Panc1 (cell line): Measurements from ENCODE around the gene RAPGEF1. TPM values are rescaled to one million over a fixed set of nuclear protein-coding genes. Genes with fewer than 3 reads are reported as not detected.

Source experiments
- ATAC-seq: fragments of 200-7000 bp; cut with Tn5 transposase; 2 replicates; pipeline ENCODE4 v1.9.1; 2020; ENCODE audit warnings: mild to moderate bottlenecking, moderate library complexity
- Bru-seq: library from RNA; stranded (reverse); fragments of 400-500 nt; gene quantifications from one replicate; lab custom pipeline; 2021; lab: Mats Ljungman, UMichigan
- BruChase-seq, 2 experiments: library from RNA; stranded (reverse); fragments of 400-500 nt; gene quantifications; one replicate each; lab custom pipeline; 2021; lab: Mats Ljungman, UMichigan
- BruUV-seq: library from RNA; stranded (reverse); fragments of 400-500 nt; replicated peaks from 2 replicates; lab custom pipeline; 2021; lab: Mats Ljungman, UMichigan
- CTCF ChIA-PET: fragments of 300-600 bp; sonication (Branson Sonifier 250); formaldehyde crosslinking; loops from one replicate; lab custom pipeline; 2022; ENCODE audit warnings: antibody characterized with exemption; lab: Charles Lee
- POLR2A ChIA-PET: fragments of 300-600 bp; sonication (Branson Sonifier 250); formaldehyde crosslinking; loops from one replicate; lab custom pipeline; 2022; ENCODE audit warnings: antibody characterized with exemption; lab: Charles Lee
- DNase-seq: peaks from one replicate; pipeline ENCODE4 v3.0.0-alpha.2; 2010; ENCODE audit warnings: low read depth, low spot score
- H3K27ac ChIP-seq: 2 replicates; pipeline ENCODE4 v1.5.1; 2011; ENCODE audit warnings: mild to moderate bottlenecking, low read length, inconsistent platforms
- H3K27me3 ChIP-seq: fragments of 200-500 bp; sonication (Bioruptor generic); 2 replicates; pipeline ENCODE4 v1.6.0; 2014; ENCODE audit warnings: low read length, inconsistent platforms; ENCODE audit not compliant: control insufficient read depth, insufficient read depth
- H3K36me3 ChIP-seq: fragments of 200-500 bp; sonication (Bioruptor generic); 2 replicates; pipeline ENCODE4 v1.5.1; 2014; ENCODE audit warnings: inconsistent platforms, mild to moderate bottlenecking, low read length, moderate library complexity; ENCODE audit not compliant: control insufficient read depth, insufficient read depth
- H3K4me1 ChIP-seq: 2 replicates; pipeline ENCODE4 v1.5.1; 2011; ENCODE audit warnings: inconsistent platforms, mild to moderate bottlenecking, low read length, moderate library complexity; ENCODE audit not compliant: control insufficient read depth, insufficient read depth
- H3K4me3 ChIP-seq, 2 experiments: 2 replicates each; pipeline ENCODE4 v1.5.1; 2011 to 2012; ENCODE audit warnings: low read depth in 2 of 2, low read length in 2 of 2, mild to moderate bottlenecking in 2 of 2, inconsistent platforms in 1 of 2, moderate library complexity in 1 of 2
- H3K9me3 ChIP-seq: fragments of 200-500 bp; sonication (Bioruptor generic); 2 replicates; pipeline ENCODE4 v1.5.1; 2014; ENCODE audit warnings: low read depth, mild to moderate bottlenecking, inconsistent platforms, low read length, moderate library complexity; ENCODE audit not compliant: control insufficient read depth, insufficient read depth
- CTCF ChIP-seq: fragments of 450-650 bp; IDR thresholded peaks from 2 replicates; pipeline ENCODE4 v1.5.1; 2017; ENCODE audit warnings: mild to moderate bottlenecking
- POLR2AphosphoS5 ChIP-seq: IDR thresholded peaks from 2 replicates; pipeline ENCODE4 v1.6.1; 2012; ENCODE audit warnings: mild to moderate bottlenecking, low read depth, low read length, moderate library complexity
- REST ChIP-seq, 2 experiments: IDR thresholded peaks; 2 replicates each; pipeline ENCODE4 v1.6.1; 2011 to 2012; ENCODE audit warnings: low read depth in 2 of 2, control low read depth in 1 of 2, low read length in 1 of 2, mild to moderate bottlenecking in 1 of 2, moderate library complexity in 1 of 2; ENCODE audit not compliant: insufficient read depth in 1 of 2
- SIN3A ChIP-seq: IDR thresholded peaks from 2 replicates; pipeline ENCODE4 v1.6.1; 2012; ENCODE audit warnings: low read depth, mild to moderate bottlenecking, low read length, moderate library complexity, borderline replicate concordance; ENCODE audit not compliant: insufficient read depth
- TCF7L2 ChIP-seq: IDR thresholded peaks from 2 replicates; pipeline ENCODE4 v1.6.1; 2011; ENCODE audit warnings: mild to moderate bottlenecking, low read depth, low read length, inconsistent platforms
- in situ Hi-C: cut with HindIII; loops from 2 replicates; pipeline ENCODE4 v1.10.0; 2016; ENCODE audit warnings: low sequenced_read_pairs, low pct_unique_long_range_greater_than_20kb
- intact Hi-C: fragments of 100-400 bp; cut with micrococcal nuclease; formaldehyde crosslinking; loops from one replicate; pipeline ENCODE4 v1.10.0; 2022; ENCODE audit not compliant: unreplicated experiment
- long read RNA-seq: library from polyadenylated mRNA; unstranded; transcript quantifications from one replicate; pipeline ENCODE4 v2.0.0, GENCODE V29; 2021; ENCODE audit not compliant: unreplicated experiment
- polyA plus RNA-seq: library from polyadenylated mRNA; unstranded; fragments of >200 nt; gene quantifications from one replicate; pipeline ENCODE4 v1.2.1, GENCODE V29; 2012; ENCODE audit warnings: missing spikeins; ENCODE audit not compliant: insufficient read length
- total RNA-seq: library from RNA; stranded (reverse); gene quantifications from one replicate; pipeline ENCODE4 v1.2.1, GENCODE V29; 2021; ENCODE audit not compliant: unreplicated experiment

RAPGEF1 gene
- total RNA-seq, result 86.8 TPM
- polyA plus RNA-seq, result 57.8 TPM
- percentile 73 among the genes with signal in this experiment for Bru-seq, nascent RNA
- percentile 63 among the genes with signal in this experiment for BruChase-seq, experiment 1, labeled RNA remaining after a 2-hour chase
- percentile 72 among the genes with signal in this experiment for BruChase-seq, experiment 2, labeled RNA remaining after a 6-hour chase
- long read RNA-seq, full-length matches to known transcripts, result 1 of 130 reads
- long read RNA-seq, partial matches to known transcripts, result 26 of 130 reads
- long read RNA-seq, other reads (novel, unspliced or antisense), result 103 of 130 reads

GRCh38 chr9:131739959-131740648 is at the start of gene RAPGEF1:
TSS of gene RAPGEF1 (minus strand) at chr9:131740076. CDS start at chr9:131739830, 246 bp downstream.
- Histone ChIP-seq H3K36me3 (no peaks in the 10 kb centered on the region), H3K4me3 (peak within 1 kb of the TSS; percentile 66 to 74), H3K27me3 (no peaks in the 10 kb centered on the region), H3K9me3 (no peaks in the 10 kb centered on the region), H3K27ac (peak within 1 kb of the TSS; percentile 85), H3K4me1 (peaks cover 31% of the 10 kb centered on the region)
- in situ Hi-C loops (no loop called here), intact Hi-C loops (loop anchor here (5.0 to 10.0 kb wide), 2 partner anchors 65 to 148 kb away; no protein-coding TSS in a partner anchor)
- ChIA-PET CTCF (interaction anchor here (0.6 kb wide), 1 partner anchor 560 kb away, joined by 12 read pairs; no protein-coding TSS in a partner anchor), POLR2A (no interaction called here)
- DNase-seq (no peak), ATAC-seq (peak; percentile 83)
- TF ChIP-seq SIN3A, result no peak
- TF ChIP-seq REST (IDR thresholded peaks at IDR 0.05; ENCODE audit: insufficient read depth in 1 of 2, low read depth in 2 of 2, low read length in 1 of 2), result no peak
- TF ChIP-seq CTCF, result peak; percentile 95
- no TSS peak for BruUV-seq

GRCh38 chr9:131788851-131789250 is 49.0 kb upstream of the RAPGEF1 start:
- ChIA-PET POLR2A (no interaction called here), CTCF (interaction anchor here (0.8 kb wide), 1 partner anchor 46 kb away, joined by 6 read pairs; no protein-coding TSS in a partner anchor)
- no peak overlapping the region for H3K27ac ChIP-seq
- H3K27me3 ChIP-seq, result peaks cover 2% of the 10 kb centered on the region; the same call in 1 of the 2 replicates
- H3K36me3 ChIP-seq, result no peaks in the 10 kb centered on the region
- no peak for ATAC-seq
- in situ Hi-C loops (no loop called here), intact Hi-C loops (no loop called here)
- DNase-seq, result no peak
- H3K9me3 ChIP-seq, result no peaks in the 10 kb centered on the region
- H3K4me3 ChIP-seq, result no peak overlapping the region
- TF ChIP-seq POLR2AphosphoS5 (no peak), REST (IDR thresholded peaks at IDR 0.05; ENCODE audit: insufficient read depth in 1 of 2, low read depth in 2 of 2, low read length in 1 of 2) (no peak), TCF7L2 (no peak), CTCF (no peak), SIN3A (no peak)
- BruUV-seq, result no TSS peak
- H3K4me1 ChIP-seq, result no peaks in the 10 kb centered on the region
